Measurements from ENCODE around the gene PLEKHB1.

DNA sequence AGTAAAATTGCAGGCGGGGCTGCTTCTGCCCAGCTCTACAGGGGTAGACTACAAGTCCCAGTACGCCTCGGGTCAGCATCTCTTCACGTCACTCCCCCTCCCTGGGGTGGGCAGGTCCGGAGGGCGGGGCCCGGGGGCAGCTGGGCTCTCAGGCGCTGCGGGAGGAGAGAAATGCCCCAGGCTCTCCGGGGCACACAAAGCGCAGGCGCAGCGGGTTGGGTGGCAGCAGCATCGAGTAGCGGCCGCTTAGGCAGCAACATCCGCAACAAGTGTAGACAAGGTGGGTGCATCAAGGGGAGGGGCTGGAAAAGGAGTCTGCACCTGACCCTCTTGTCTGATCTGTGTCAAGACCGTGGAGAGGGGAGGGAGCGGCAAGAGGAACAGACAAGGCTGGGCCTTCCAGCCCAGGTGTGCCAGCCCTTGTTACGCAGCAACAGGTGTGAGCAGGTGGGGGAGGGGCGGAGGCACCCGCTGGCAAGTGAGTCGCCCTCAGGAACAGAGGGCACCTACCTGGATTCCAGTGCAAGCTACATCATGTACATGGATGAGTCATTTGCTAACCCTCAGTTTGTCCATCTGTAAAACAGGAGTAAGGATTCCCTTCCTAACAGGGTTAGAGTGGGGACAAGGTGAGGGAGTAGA is 1.2 kb downstream of the PLEKHB1 start:
- TF ChIP-seq EZH2phosphoT487 (conservative IDR thresholded peaks at IDR 0.05; ENCODE audit: low read length): no peak
- TF ChIP-seq, protein P1, sequence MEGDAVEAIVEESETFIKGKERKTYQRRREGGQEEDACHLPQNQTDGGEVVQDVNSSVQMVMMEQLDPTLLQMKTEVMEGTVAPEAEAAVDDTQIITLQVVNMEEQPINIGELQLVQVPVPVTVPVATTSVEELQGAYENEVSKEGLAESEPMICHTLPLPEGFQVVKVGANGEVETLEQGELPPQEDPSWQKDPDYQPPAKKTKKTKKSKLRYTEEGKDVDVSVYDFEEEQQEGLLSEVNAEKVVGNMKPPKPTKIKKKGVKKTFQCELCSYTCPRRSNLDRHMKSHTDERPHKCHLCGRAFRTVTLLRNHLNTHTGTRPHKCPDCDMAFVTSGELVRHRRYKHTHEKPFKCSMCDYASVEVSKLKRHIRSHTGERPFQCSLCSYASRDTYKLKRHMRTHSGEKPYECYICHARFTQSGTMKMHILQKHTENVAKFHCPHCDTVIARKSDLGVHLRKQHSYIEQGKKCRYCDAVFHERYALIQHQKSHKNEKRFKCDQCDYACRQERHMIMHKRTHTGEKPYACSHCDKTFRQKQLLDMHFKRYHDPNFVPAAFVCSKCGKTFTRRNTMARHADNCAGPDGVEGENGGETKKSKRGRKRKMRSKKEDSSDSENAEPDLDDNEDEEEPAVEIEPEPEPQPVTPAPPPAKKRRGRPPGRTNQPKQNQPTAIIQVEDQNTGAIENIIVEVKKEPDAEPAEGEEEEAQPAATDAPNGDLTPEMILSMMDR (IDR thresholded peaks at IDR 0.05; ENCODE audit: insufficient read depth, low read length, poor library complexity, severe bottlenecking): no peak

Measured in SU-DHL-6 (cell line).